SK-N-MC (cell line): ENCODE measurements around the gene SPG7.
"Not testable (repeated sequence)": the region's sequence is repeated elsewhere in the genome, so short reads cannot be mapped to it uniquely, and the experiment has no call there.

Source experiments
- DNase-seq: peaks from one replicate; pipeline ENCODE4 v3.0.0-alpha.2; 2011; ENCODE audit warnings: low read depth, low spot score
- H3K27ac ChIP-seq: fragments of 200-600 bp; sonication (generic); 2 replicates; pipeline ENCODE4 v1.5.1; 2016; ENCODE audit warnings: mixed run types
- H3K36me3 ChIP-seq: fragments of 200-600 bp; sonication (generic); 2 replicates; pipeline ENCODE4 v1.6.1; 2017; ENCODE audit warnings: antibody characterized with exemption, low read length, mixed read lengths; ENCODE audit not compliant: insufficient read depth
- H3K4me3 ChIP-seq: fragments of 200-600 bp; sonication (generic); 2 replicates; pipeline ENCODE4 v1.5.1; 2016
- H3K9ac ChIP-seq: fragments of 200-600 bp; sonication (generic); 2 replicates; pipeline ENCODE4 v1.8.0; 2017; ENCODE audit warnings: mixed run types, mixed read lengths; ENCODE audit not compliant: insufficient read length
- H3K9me3 ChIP-seq: fragments of 200-600 bp; sonication (generic); 2 replicates; pipeline ENCODE4 v1.6.1; 2017; ENCODE audit warnings: low read depth, mild to moderate bottlenecking, antibody characterized with exemption, low read length, moderate library complexity, mixed read lengths
- EZH2 ChIP-seq: fragments of 200-600 bp; sonication (generic); IDR thresholded peaks from one replicate; pipeline ENCODE4 v1.6.1; 2017; ENCODE audit warnings: antibody characterized with exemption
- FOXP2 ChIP-seq: optimal IDR thresholded peaks from 2 replicates; pipeline ENCODE3; 2011; ENCODE audit warnings: mild to moderate bottlenecking, moderate library complexity; ENCODE audit not compliant: insufficient read depth; ENCODE audit errors: extremely low read length, control extremely low read depth
- POLR2AphosphoS5 ChIP-seq: IDR thresholded peaks from 2 replicates; pipeline ENCODE4 v1.6.1; 2012; ENCODE audit warnings: mild to moderate bottlenecking, low read depth, low read length, borderline replicate concordance

Gene SPG7

GRCh38 chr16:89564476-89565255 lies 56.5 kb downstream of the SPG7 start:
- Histone ChIP-seq H3K9me3 (no peaks in the 10 kb centered on the region), H3K27ac (no peak overlapping the region), H3K9ac (no peak overlapping the region), H3K36me3 (peaks cover 37% of the 10 kb centered on the region), H3K4me3 (no peak overlapping the region)
- DNase-seq, result no peak
- TF ChIP-seq FOXP2 (no peak), POLR2AphosphoS5 (peak; percentile 50), EZH2 (no peak)

- no peak overlapping the region for H3K4me3 ChIP-seq
- no peak for TF ChIP-seq EZH2
- TF ChIP-seq POLR2AphosphoS5, result no peak
- no peak for TF ChIP-seq FOXP2
- no peak overlapping the region for H3K27ac ChIP-seq
- H3K9ac ChIP-seq, result no peak overlapping the region
- no peak for DNase-seq
- peaks cover 37% of the 10 kb centered on the region for H3K36me3 ChIP-seq
- H3K9me3 ChIP-seq, result no peaks in the 10 kb centered on the region
Measured at GRCh38 chr16:89565256-89565505, 57.0 kb downstream of the SPG7 start.

GRCh38 chr16:89565506-89566372 lies 57.5 kb downstream of the SPG7 start:
- H3K9ac ChIP-seq, result no peak overlapping the region
- no peaks in the 10 kb centered on the region for H3K9me3 ChIP-seq
- peak overlapping the region; percentile 18; the same call in 1 of the 2 replicates for H3K4me3 ChIP-seq
- TF ChIP-seq POLR2AphosphoS5 (peak; percentile 33; the same call in 1 of the 2 replicates), EZH2 (no peak)
- no peak for DNase-seq
- no peak overlapping the region for H3K27ac ChIP-seq
- peaks cover 37% of the 10 kb centered on the region for H3K36me3 ChIP-seq

GRCh38 chr16:89567656-89568594 lies 59.7 kb downstream of the SPG7 start:
- H3K27ac ChIP-seq, result no peak overlapping the region
- no peak overlapping the region for H3K9ac ChIP-seq

GRCh38 chr16:89569506-89570341 lies 61.5 kb downstream of the SPG7 start:
- H3K9ac ChIP-seq, result no peak overlapping the region

More at GRCh38 chr16:89567656-89568594, 59.7 kb downstream of the SPG7 start:
- no peak for DNase-seq
- Histone ChIP-seq H3K36me3 (peaks cover 17% of the 10 kb centered on the region), H3K9me3 (no peaks in the 10 kb centered on the region), H3K4me3 (no peak overlapping the region)
- TF ChIP-seq EZH2 (no peak), POLR2AphosphoS5 (no peak), FOXP2 (no peak)

GRCh38 chr16:89570342-89570923 lies 62.2 kb downstream of the SPG7 start:
- no peaks in the 10 kb centered on the region for H3K9me3 ChIP-seq
- no peaks in the 10 kb centered on the region for H3K36me3 ChIP-seq
- no peak overlapping the region for H3K4me3 ChIP-seq
- no peak for DNase-seq
- TF ChIP-seq EZH2, result no peak
- TF ChIP-seq POLR2AphosphoS5, result no peak
- TF ChIP-seq FOXP2, result no peak
- H3K27ac ChIP-seq, result no peak overlapping the region
- H3K9ac ChIP-seq, result no peak overlapping the region

More at GRCh38 chr16:89569506-89570341, 61.5 kb downstream of the SPG7 start:
- TF ChIP-seq EZH2 (no peak), POLR2AphosphoS5 (no peak), FOXP2 (no peak)
- no peak for DNase-seq
- Histone ChIP-seq H3K36me3 (no peaks in the 10 kb centered on the region; the same call in 1 of the 2 replicates), H3K9me3 (no peaks in the 10 kb centered on the region), H3K4me3 (no peak overlapping the region), H3K27ac (no peak overlapping the region)

- DNase-seq, H3K36me3 ChIP-seq, H3K9me3 ChIP-seq, H3K9ac ChIP-seq, H3K27ac ChIP-seq, H3K4me3 ChIP-seq: not testable (repeated sequence)
Measured at GRCh38 chr16:89570983-89571598, 62.9 kb downstream of the SPG7 start.
